Mucosa of descending colon (tissue), 3 donors: ENCODE data around the gene GRIK3. TPM values are rescaled to one million over a fixed set of nuclear protein-coding genes. Genes with fewer than 3 reads are reported as not detected.

Experiments used
- ATAC-seq: fragments of 200-7000 bp; cut with Tn5 transposase; one replicate; pipeline ENCODE4 v1.9.1; 2020; ENCODE audit warnings: mild to moderate bottlenecking, moderate library complexity
- DNase-seq, 3 donors: peaks; one replicate each; pipeline ENCODE4 v3.0.0-alpha.2; 2020
- H3K36me3 ChIP-seq: fragments of 200-600 bp; one replicate; pipeline ENCODE4 v1.8.0; 2021; ENCODE audit warnings: low read depth, mild to moderate bottlenecking
- H3K4me1 ChIP-seq: fragments of 200-600 bp; one replicate; pipeline ENCODE4 v1.8.0; 2021; ENCODE audit warnings: low read depth, mild to moderate bottlenecking
- H3K4me3 ChIP-seq: fragments of 200-600 bp; one replicate; pipeline ENCODE4 v1.8.0; 2021; ENCODE audit warnings: mild to moderate bottlenecking
- H3K9me3 ChIP-seq: fragments of 200-600 bp; one replicate; pipeline ENCODE4 v1.8.0; 2021; ENCODE audit warnings: mild to moderate bottlenecking
- intact Hi-C, 2 donors: fragments of 100-400 bp; cut with DNase I in 1 of 2; cut with micrococcal nuclease in 1 of 2; formaldehyde crosslinking; loops; one replicate each; pipeline versions ENCODE4 v1.11.0 to v1.11.1; 2022; cut with DNase I, micrococcal nuclease
- total RNA-seq, 3 donors: library from RNA; stranded (reverse); fragmentation: NEBNext Ultra II Directional in 2 of 3; extraction: Animal tissue kit (Norgen Biotek cat#: 25700) in 2 of 3; gene quantifications; one replicate each; pipeline versions ENCODE4 v1.2.1 to v1.2.4, GENCODE V29; 2021 to 2023
- TF ChIP-seq, protein P1 (sequence below): fragments of 200-600 bp; IDR thresholded peaks from one replicate; pipeline ENCODE4 v1.8.0; 2022; ENCODE audit warnings: antibody characterized with exemption, mild to moderate bottlenecking
- donor health status: DM: no; HTN: no; CAD: no; lungs with moderate emphysema.
- donor health status: DM: no; HTN: no; CAD: no.
- donor health status: DM: no; HTN: yes; CAD: no.

Gene GRIK3
- total RNA-seq, 3 donors from 2014 or later: 0.41 to 13.6 (median 1.5) TPM

DNA sequence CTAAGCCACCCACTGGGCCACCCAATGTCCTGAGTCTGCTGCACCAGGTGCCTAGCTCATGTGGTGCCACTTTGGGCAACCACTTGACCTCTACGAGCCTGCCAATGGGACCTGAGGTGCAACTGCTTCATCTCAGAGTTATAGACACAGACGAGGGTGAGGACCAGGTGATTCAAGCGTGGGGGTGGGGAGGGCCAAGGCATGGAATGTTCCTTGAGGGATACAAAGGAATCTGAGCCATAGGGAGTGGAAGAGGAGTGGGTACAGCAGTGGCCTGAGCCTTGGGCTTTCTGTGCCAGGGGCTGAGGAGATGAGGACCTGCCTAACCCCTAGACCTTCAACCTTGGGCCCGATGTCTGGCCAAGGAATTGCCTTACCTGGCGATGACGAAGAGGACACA, 209.1 kb downstream of the GRIK3 start:
- H3K4me3 ChIP-seq: no peak overlapping the region
- intact Hi-C loops: no loop called here
- no peak for ATAC-seq
- H3K9me3 ChIP-seq: no peaks in the 10 kb centered on the region
- H3K4me1 ChIP-seq: no peaks in the 10 kb centered on the region
- DNase-seq: no peak
- H3K36me3 ChIP-seq: no peaks in the 10 kb centered on the region
- TF ChIP-seq, protein P1, sequence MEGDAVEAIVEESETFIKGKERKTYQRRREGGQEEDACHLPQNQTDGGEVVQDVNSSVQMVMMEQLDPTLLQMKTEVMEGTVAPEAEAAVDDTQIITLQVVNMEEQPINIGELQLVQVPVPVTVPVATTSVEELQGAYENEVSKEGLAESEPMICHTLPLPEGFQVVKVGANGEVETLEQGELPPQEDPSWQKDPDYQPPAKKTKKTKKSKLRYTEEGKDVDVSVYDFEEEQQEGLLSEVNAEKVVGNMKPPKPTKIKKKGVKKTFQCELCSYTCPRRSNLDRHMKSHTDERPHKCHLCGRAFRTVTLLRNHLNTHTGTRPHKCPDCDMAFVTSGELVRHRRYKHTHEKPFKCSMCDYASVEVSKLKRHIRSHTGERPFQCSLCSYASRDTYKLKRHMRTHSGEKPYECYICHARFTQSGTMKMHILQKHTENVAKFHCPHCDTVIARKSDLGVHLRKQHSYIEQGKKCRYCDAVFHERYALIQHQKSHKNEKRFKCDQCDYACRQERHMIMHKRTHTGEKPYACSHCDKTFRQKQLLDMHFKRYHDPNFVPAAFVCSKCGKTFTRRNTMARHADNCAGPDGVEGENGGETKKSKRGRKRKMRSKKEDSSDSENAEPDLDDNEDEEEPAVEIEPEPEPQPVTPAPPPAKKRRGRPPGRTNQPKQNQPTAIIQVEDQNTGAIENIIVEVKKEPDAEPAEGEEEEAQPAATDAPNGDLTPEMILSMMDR: no peak

DNA sequence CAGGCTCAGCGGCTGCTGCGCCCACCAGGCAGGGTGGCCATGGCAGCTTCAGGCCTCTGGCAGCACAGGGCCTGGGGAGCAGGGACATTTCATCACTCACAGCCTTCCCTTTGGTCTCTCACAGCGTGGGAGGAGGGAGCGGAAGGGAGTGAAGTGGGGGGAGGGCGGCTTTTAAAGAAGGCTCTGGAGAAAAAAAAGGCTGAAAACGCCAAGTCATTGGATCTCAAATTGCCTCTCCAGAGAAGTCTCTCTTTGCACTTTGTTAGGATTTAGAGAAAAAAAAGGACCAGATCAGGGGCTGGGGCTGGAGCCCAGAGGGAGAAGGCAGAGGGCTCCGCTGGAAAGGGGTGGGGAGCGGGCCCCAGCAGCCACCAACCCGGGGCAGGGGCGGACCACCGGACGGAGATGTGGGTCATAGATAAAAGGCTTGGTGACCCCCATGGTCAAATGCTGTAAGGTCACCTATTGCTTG, 209.9 kb downstream of the GRIK3 start:
- TF ChIP-seq, protein P1: no peak
- Histone ChIP-seq H3K9me3 (no peaks in the 10 kb centered on the region), H3K36me3 (no peaks in the 10 kb centered on the region), H3K4me3 (no peak overlapping the region), H3K4me1 (no peaks in the 10 kb centered on the region)
- DNase-seq (no peak), ATAC-seq (no peak)
- intact Hi-C loops: no loop called here

DNA sequence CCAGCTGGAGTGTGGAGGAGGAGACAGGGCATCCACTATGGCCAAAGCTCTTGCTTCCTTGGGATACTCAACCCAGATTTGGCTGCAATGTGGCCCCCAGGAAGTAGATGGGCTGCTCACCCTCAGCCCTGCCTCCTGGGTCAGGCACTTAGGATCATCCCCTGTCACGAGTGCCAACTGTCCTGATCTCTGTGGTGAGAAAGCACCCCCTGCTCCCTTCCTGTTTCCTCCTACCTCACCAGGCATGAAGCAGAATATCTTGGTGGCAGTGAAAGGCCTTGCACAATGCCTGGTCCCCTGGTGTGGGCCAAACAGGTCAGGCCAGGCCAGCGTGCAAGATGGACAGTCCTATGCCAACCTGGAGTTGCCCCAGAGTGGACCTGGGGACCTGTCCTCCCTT, 211.7 kb downstream of the GRIK3 start:
- no peaks in the 10 kb centered on the region for H3K9me3 ChIP-seq
- no peak overlapping the region for H3K4me3 ChIP-seq
- intact Hi-C loops: no loop called here
- H3K4me1 ChIP-seq: no peaks in the 10 kb centered on the region
- TF ChIP-seq, protein P1: no peak
- no peak for DNase-seq
- no peaks in the 10 kb centered on the region for H3K36me3 ChIP-seq
- no peak for ATAC-seq

DNA sequence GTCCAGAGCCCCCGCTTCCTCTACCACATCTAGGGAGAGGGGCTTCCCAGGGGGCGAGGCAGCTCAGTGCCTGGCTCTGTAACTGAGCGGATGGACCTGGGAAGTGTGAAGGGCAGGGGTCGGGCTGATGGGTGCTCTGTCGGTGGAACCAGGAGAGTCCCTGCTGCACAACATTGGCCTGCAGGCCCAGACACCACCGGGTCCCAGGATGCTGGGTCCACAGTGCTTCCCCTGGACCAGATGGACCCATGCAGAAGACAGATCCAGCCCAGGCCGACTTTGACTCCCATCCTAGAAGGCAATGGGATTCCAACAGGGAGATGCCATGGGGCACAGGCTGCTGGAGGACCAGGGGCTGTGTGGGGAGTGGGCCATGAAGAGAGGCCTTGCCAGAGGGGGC, 212.9 kb downstream of the GRIK3 start:
- ATAC-seq: no peak
- TF ChIP-seq, protein P1: no peak
- no peaks in the 10 kb centered on the region for H3K9me3 ChIP-seq
- intact Hi-C loops: no loop called here
- no peak for DNase-seq
- no peaks in the 10 kb centered on the region for H3K36me3 ChIP-seq
- H3K4me1 ChIP-seq: no peaks in the 10 kb centered on the region
- H3K4me3 ChIP-seq: no peak overlapping the region

DNA sequence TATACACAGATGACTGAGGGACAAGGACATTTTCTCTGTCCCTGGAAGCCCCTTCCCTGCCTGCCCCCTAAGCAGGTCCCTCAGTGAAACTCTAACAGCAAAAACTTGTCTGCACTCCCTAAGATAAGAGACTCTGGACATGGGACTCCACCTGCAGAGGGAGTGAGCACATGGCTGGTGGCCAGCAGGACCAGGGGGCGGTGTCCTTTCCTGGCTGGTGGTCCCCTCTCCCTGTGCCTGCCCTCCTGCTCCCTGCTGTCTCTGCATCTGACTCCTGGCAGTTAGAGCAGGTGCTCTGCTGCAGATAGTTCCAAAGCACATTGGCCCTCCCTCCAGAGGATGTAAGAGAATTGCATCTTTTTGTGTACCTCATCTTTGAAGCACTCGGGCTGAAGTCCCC, 215.5 kb downstream of the GRIK3 start:
- ATAC-seq (no peak), DNase-seq (no peak)
- TF ChIP-seq, protein P1: no peak
- H3K36me3 ChIP-seq: no peaks in the 10 kb centered on the region
- no peaks in the 10 kb centered on the region for H3K4me1 ChIP-seq
- no peaks in the 10 kb centered on the region for H3K9me3 ChIP-seq
- intact Hi-C loops: no loop called here
- no peak overlapping the region for H3K4me3 ChIP-seq

DNA sequence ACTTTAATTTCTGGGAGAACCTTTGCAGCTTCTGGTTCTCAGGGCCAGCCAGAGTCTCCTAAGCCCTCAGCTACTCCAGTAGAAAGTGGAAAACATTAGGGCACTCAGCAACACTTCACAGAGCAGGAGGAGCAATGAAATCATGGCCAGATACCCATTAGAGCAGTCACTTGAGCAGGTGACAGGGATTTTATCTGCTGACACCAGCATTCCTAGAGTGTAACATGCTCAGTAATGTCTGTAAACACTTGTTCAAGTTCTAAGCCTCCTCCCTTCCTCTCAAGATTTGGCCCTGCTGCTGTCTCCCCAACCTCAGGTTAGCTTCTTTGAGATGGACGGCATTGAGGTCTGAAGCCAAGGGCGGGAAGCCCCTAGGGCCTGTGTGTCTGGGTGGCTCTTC, 218.0 kb downstream of the GRIK3 start:
- H3K4me3 ChIP-seq: no peak overlapping the region
- no peaks in the 10 kb centered on the region for H3K4me1 ChIP-seq
- no peak for ATAC-seq
- TF ChIP-seq, protein P1: no peak
- intact Hi-C loops: no loop called here
- H3K36me3 ChIP-seq: no peaks in the 10 kb centered on the region
- no peak for DNase-seq
- H3K9me3 ChIP-seq: no peaks in the 10 kb centered on the region
